SK-N-SH treated with all-trans-retinoic acid at 6 μM for 48 hours (cell line): ENCODE data around the gene LLGL2.

Experiments used
- ATAC-seq: fragments of 200-7000 bp; cut with Tn5 transposase; 3 replicates; pipeline ENCODE4 v1.9.1; 2020; ENCODE audit warnings: mild to moderate bottlenecking, moderate library complexity
- ARNTL ChIP-seq: fragments of 450-650 bp; formaldehyde crosslinking; IDR thresholded peaks from 2 replicates; pipeline ENCODE4 v1.5.0; 2020; ENCODE audit warnings: low read depth, mild to moderate bottlenecking, moderate library complexity, borderline replicate concordance
- BACH2 ChIP-seq: fragments of 250-450 bp; sonication (Bioruptor Pico); IDR thresholded peaks from 2 replicates; pipeline ENCODE4 v1.9.0; 2021; ENCODE audit warnings: mild to moderate bottlenecking, borderline replicate concordance
- CSDC2 ChIP-seq: fragments of 250-450 bp; sonication (Bioruptor Pico); IDR thresholded peaks from 2 replicates; pipeline ENCODE4 v1.5.0; 2020; ENCODE audit warnings: mild to moderate bottlenecking, moderate library complexity
- GLIS3 ChIP-seq: fragments of 250-450 bp; sonication (Bioruptor Pico); IDR thresholded peaks from 2 replicates; pipeline ENCODE4 v1.5.0; 2020; ENCODE audit warnings: mild to moderate bottlenecking, moderate library complexity
- ISL1 ChIP-seq: fragments of 250-450 bp; sonication (Bioruptor Pico); IDR thresholded peaks from 2 replicates; pipeline ENCODE4 v2.1.2; 2022; ENCODE audit warnings: mild to moderate bottlenecking, moderate library complexity
- OSR1 ChIP-seq: fragments of 250-450 bp; sonication (Bioruptor Pico); IDR thresholded peaks from 2 replicates; pipeline ENCODE4 v1.8.0; 2022; ENCODE audit warnings: moderate library complexity, mild to moderate bottlenecking, inconsistent platforms
- POU6F1 ChIP-seq: fragments of 250-450 bp; sonication (Bioruptor Pico); IDR thresholded peaks from 2 replicates; pipeline ENCODE4 v1.8.0; 2021; ENCODE audit warnings: low read depth, mild to moderate bottlenecking, moderate library complexity, borderline replicate concordance
- RARB ChIP-seq: fragments of 250-450 bp; sonication (Bioruptor Pico); IDR thresholded peaks from 2 replicates; pipeline ENCODE4 v1.8.0; 2021; ENCODE audit warnings: mild to moderate bottlenecking, moderate library complexity
- SNAI2 ChIP-seq: fragments of 250-450 bp; sonication (Bioruptor Pico); IDR thresholded peaks from 2 replicates; pipeline ENCODE4 v1.5.0; 2020; ENCODE audit warnings: mild to moderate bottlenecking, moderate library complexity
- TCF4 ChIP-seq: fragments of 250-450 bp; sonication (Bioruptor Pico); IDR thresholded peaks from 2 replicates; pipeline ENCODE4 v1.8.0; 2021; ENCODE audit warnings: mild to moderate bottlenecking, moderate library complexity, borderline replicate concordance
- TOX ChIP-seq: fragments of 250-450 bp; sonication (Bioruptor Pico); IDR thresholded peaks from 2 replicates; pipeline ENCODE4 v1.8.0; 2021; ENCODE audit warnings: mild to moderate bottlenecking, moderate library complexity, borderline replicate concordance
- TSHZ2 ChIP-seq: fragments of 250-450 bp; sonication (Bioruptor Pico); IDR thresholded peaks from 2 replicates; pipeline ENCODE4 v1.5.0; 2020; ENCODE audit warnings: mild to moderate bottlenecking, moderate library complexity
- ZC3H10 ChIP-seq: fragments of 250-450 bp; sonication (Bioruptor Pico); IDR thresholded peaks from 2 replicates; pipeline ENCODE4 v1.5.1; 2021; ENCODE audit warnings: mild to moderate bottlenecking, moderate library complexity
- ZFP30 ChIP-seq: fragments of 450-650 bp; formaldehyde crosslinking; IDR thresholded peaks from 2 replicates; pipeline ENCODE4 v1.5.0; 2022; ENCODE audit warnings: mild to moderate bottlenecking, moderate library complexity
- ZNF70 ChIP-seq: fragments of 450-650 bp; formaldehyde crosslinking; IDR thresholded peaks from 2 replicates; pipeline ENCODE4 v1.5.0; 2020; ENCODE audit warnings: mild to moderate bottlenecking, moderate library complexity
- ZNF8 ChIP-seq: fragments of 450-650 bp; formaldehyde crosslinking; IDR thresholded peaks from 2 replicates; pipeline ENCODE4 v1.5.0; 2020; ENCODE audit warnings: mild to moderate bottlenecking, moderate library complexity
- TF ChIP-seq, protein P1 (sequence below): fragments of 250-450 bp; sonication (Bioruptor Pico); IDR thresholded peaks from 2 replicates; pipeline ENCODE4 v1.8.0; 2020; ENCODE audit warnings: mild to moderate bottlenecking, moderate library complexity, borderline replicate concordance
- TF ChIP-seq, protein P2 (sequence below): fragments of 250-450 bp; sonication (Bioruptor Pico); IDR thresholded peaks from 2 replicates; pipeline ENCODE4 v1.5.1; 2020; ENCODE audit warnings: low read depth, mild to moderate bottlenecking, moderate library complexity
- TF ChIP-seq, protein P3 (sequence below): fragments of 250-450 bp; sonication (Bioruptor Pico); IDR thresholded peaks from 2 replicates; pipeline ENCODE4 v1.5.1; 2021; ENCODE audit warnings: mild to moderate bottlenecking, moderate library complexity

LLGL2 gene

GRCh38 chr17:75614556-75615270 is 89.2 kb downstream of the LLGL2 start:
- ATAC-seq = no peak
- no peak for TF ChIP-seq TCF4 (CRISPR knock-in tag)
- TF ChIP-seq OSR1 (CRISPR knock-in tag) = no peak
- TF ChIP-seq POU6F1 (CRISPR knock-in tag) = no peak
- no peak for TF ChIP-seq TSHZ2
- no peak for TF ChIP-seq GLIS3
- TF ChIP-seq ISL1 (CRISPR knock-in tag) = no peak
- no peak for TF ChIP-seq ZNF70
- no peak for TF ChIP-seq ZFP30 (CRISPR knock-in tag)
- TF ChIP-seq, protein P1, sequence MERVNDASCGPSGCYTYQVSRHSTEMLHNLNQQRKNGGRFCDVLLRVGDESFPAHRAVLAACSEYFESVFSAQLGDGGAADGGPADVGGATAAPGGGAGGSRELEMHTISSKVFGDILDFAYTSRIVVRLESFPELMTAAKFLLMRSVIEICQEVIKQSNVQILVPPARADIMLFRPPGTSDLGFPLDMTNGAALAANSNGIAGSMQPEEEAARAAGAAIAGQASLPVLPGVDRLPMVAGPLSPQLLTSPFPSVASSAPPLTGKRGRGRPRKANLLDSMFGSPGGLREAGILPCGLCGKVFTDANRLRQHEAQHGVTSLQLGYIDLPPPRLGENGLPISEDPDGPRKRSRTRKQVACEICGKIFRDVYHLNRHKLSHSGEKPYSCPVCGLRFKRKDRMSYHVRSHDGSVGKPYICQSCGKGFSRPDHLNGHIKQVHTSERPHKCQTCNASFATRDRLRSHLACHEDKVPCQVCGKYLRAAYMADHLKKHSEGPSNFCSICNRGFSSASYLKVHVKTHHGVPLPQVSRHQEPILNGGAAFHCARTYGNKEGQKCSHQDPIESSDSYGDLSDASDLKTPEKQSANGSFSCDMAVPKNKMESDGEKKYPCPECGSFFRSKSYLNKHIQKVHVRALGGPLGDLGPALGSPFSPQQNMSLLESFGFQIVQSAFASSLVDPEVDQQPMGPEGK (CRISPR knock-in tag) = no peak
- no peak for TF ChIP-seq ARNTL (CRISPR knock-in tag)

GRCh38 chr17:75615301-75615700 is 89.8 kb downstream of the LLGL2 start:
- no peak for TF ChIP-seq TCF4 (CRISPR knock-in tag)
- ATAC-seq = no peak

DNA sequence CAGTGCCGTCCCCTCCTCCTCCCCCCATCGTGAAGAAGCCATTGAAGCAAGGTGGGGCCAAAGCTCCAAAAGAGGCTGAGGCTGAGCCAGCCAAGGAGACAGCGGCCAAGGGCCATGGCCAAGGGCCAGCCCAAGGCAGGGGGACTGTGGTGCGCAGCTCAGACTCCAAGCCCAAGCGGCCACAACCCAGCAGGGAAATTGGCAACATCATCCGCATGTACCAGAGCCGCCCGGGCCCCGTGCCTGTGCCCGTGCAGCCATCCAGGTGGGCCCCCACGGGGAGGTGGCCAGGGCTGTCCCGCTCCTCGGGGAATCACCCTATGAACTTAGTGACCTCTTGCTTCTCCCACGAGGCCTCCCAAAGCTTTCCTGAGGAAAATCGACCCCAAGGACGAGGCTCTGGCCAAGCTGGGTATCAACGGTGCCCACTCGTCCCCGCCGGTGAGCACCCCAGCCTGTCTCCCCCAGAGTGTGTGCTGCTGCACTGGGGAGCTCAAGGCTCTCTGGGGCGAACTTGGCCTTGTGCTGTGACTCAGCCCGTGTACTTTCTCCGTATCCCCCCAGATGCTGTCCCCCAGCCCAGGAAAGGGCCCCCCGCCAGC is 91.1 kb downstream of the LLGL2 start:
- no peak for ATAC-seq

DNA sequence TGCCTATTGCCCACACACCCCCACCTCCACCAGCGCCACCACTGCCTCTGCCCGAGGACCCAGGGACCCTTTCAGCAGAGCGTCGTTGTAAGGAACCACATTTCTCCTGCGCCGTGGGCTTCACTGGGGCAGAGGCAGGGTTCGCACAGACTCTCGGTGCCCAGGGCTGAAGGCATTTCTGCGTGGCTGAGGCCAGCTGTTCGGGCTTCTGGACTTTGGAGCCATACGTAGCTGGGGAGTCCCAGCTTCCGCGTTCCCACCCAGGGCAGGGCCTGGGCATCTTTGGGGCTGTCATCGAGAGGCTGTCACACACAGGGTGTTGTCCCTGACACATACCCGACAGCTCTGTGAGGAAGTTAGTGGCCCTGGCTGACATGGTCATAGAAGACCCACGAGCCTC is 91.7 kb downstream of the LLGL2 start:
- ATAC-seq = no peak
- TF ChIP-seq CSDC2 (CRISPR knock-in tag) (no peak), GLIS3 (no peak), SNAI2 (no peak), TOX (CRISPR knock-in tag) (no peak), ZNF8 (no peak), ZFP30 (CRISPR knock-in tag) (no peak), RARB (CRISPR knock-in tag) (no peak)
- TF ChIP-seq, protein P2, sequence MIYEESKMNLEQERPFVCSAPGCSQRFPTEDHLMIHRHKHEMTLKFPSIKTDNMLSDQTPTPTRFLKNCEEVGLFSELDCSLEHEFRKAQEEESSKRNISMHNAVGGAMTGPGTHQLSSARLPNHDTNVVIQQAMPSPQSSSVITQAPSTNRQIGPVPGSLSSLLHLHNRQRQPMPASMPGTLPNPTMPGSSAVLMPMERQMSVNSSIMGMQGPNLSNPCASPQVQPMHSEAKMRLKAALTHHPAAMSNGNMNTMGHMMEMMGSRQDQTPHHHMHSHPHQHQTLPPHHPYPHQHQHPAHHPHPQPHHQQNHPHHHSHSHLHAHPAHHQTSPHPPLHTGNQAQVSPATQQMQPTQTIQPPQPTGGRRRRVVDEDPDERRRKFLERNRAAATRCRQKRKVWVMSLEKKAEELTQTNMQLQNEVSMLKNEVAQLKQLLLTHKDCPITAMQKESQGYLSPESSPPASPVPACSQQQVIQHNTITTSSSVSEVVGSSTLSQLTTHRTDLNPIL (CRISPR knock-in tag) = no peak
- TF ChIP-seq, protein P1 (CRISPR knock-in tag) = no peak

More for the DNA sequence above, 91.1 kb downstream of the LLGL2 start:
- TF ChIP-seq ARNTL (CRISPR knock-in tag) (no peak), SNAI2 (no peak), ZC3H10 (CRISPR knock-in tag) (no peak), BACH2 (CRISPR knock-in tag) (no peak), GLIS3 (no peak), ZFP30 (CRISPR knock-in tag) (no peak)
- TF ChIP-seq, protein P3, sequence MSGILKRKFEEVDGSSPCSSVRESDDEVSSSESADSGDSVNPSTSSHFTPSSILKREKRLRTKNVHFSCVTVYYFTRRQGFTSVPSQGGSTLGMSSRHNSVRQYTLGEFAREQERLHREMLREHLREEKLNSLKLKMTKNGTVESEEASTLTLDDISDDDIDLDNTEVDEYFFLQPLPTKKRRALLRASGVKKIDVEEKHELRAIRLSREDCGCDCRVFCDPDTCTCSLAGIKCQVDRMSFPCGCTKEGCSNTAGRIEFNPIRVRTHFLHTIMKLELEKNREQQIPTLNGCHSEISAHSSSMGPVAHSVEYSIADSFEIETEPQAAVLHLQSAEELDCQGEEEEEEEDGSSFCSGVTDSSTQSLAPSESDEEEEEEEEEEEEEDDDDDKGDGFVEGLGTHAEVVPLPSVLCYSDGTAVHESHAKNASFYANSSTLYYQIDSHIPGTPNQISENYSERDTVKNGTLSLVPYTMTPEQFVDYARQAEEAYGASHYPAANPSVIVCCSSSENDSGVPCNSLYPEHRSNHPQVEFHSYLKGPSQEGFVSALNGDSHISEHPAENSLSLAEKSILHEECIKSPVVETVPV = no peak
